A549 (cell line): ENCODE results near the gene C4orf17. TPM values are rescaled to one million over a fixed set of nuclear protein-coding genes. Genes with fewer than 3 reads are reported as not detected.
"Not testable (repeated sequence)": the region's sequence is repeated elsewhere in the genome, so short reads cannot be mapped to it uniquely, and the experiment has no call there.

Experiments used
- ATAC-seq, 2 experiments: fragments of 200-7000 bp in 1 of 2; fragments of >200 bp in 1 of 2; cut with Nextera tagmentation in 1 of 2; cut with Tn5 transposase in 1 of 2; 3 replicates each; pipeline versions ENCODE4 v1.8.0 to v1.9.1; 2018 to 2020; ENCODE audit warnings: mild to moderate bottlenecking in 1 of 2, moderate library complexity in 1 of 2
- CTCF ChIA-PET: fragments of 300-600 bp; sonication (Branson Sonifier 250); formaldehyde crosslinking; extraction: SDS; loops from one replicate; lab custom pipeline; 2021; ENCODE audit warnings: antibody characterized with exemption, inconsistent platforms; lab: Yijun Ruan, JAX
- POLR2A ChIA-PET: fragments of 350-600 bp; formaldehyde crosslinking; extraction: SDS; loops from one replicate; lab custom pipeline; 2021; ENCODE audit warnings: antibody characterized with exemption, inconsistent platforms; lab: Yijun Ruan, JAX
- DNase-seq, 2 experiments: peaks; one replicate each; pipeline versions ENCODE4 v3.0.0 to v3.0.0-alpha.2; 2011 to 2016; ENCODE audit warnings: low read depth in 1 of 2, low spot score in 1 of 2
- FAIRE-seq: peaks from 2 replicates; lab custom pipeline; 2011; peaks lifted over from hg19 to GRCh38; lab: Jason Lieb, UNC
- H3K27ac ChIP-seq, 2 experiments: fragments of >200 bp; sonication (Bioruptor Twin); formaldehyde crosslinking; 3 replicates each; pipeline ENCODE4 v1.5.1; 2016 to 2017
- H3K4me1 ChIP-seq: fragments of >200 bp; sonication (Bioruptor Twin); formaldehyde crosslinking; 3 replicates; pipeline ENCODE4 v1.6.1; 2016
- H3K4me2 ChIP-seq: fragments of >200 bp; sonication (Bioruptor Twin); formaldehyde crosslinking; 3 replicates; pipeline ENCODE4 v1.6.1; 2016
- H3K4me3 ChIP-seq: fragments of >200 bp; sonication (Bioruptor Twin); formaldehyde crosslinking; 3 replicates; pipeline ENCODE4 v1.5.1; 2016
- H3K9me3 ChIP-seq: fragments of >200 bp; sonication (Bioruptor Twin); formaldehyde crosslinking; 3 replicates; pipeline ENCODE4 v1.6.1; 2016
- ATOH8 ChIP-seq: fragments of 250-450 bp; sonication (Bioruptor Pico); IDR thresholded peaks from 2 replicates; pipeline ENCODE4 v1.5.0; 2020; ENCODE audit warnings: low read depth, mild to moderate bottlenecking, moderate library complexity
- BHLHE40 ChIP-seq: IDR thresholded peaks from 2 replicates; pipeline ENCODE4 v1.6.1; 2012; ENCODE audit warnings: low read depth, low read length, inconsistent platforms
- CBX2 ChIP-seq: fragments of 200-600 bp; sonication (generic); IDR thresholded peaks from 2 replicates; pipeline ENCODE4 v1.6.1; 2016; ENCODE audit warnings: low read depth, mild to moderate bottlenecking, borderline replicate concordance
- CBX8 ChIP-seq: fragments of 200-600 bp; sonication (generic); IDR thresholded peaks from 2 replicates; pipeline ENCODE4 v1.6.1; 2016
- CEBPB ChIP-seq, 2 experiments: fragments of >200 bp in 1 of 2; sonication (Bioruptor Twin) in 1 of 2; formaldehyde crosslinking in 1 of 2; IDR thresholded peaks; 2 replicates each; pipeline ENCODE4 v1.6.1; 2012 to 2016
- EHMT2 ChIP-seq: fragments of 200-600 bp; sonication (generic); IDR thresholded peaks from 2 replicates; pipeline ENCODE4 v1.6.1; 2016; ENCODE audit warnings: antibody characterized with exemption, low read depth, mild to moderate bottlenecking, moderate library complexity
- FOSB ChIP-seq: fragments of 250-450 bp; sonication (Bioruptor Pico); IDR thresholded peaks from 2 replicates; pipeline ENCODE4 v1.5.0; 2020; ENCODE audit warnings: mild to moderate bottlenecking, moderate library complexity
- FOSL2 ChIP-seq, 2 experiments: fragments of 450-650 bp in 1 of 2; fragments of >200 bp in 1 of 2; sonication (Bioruptor Twin) in 1 of 2; formaldehyde crosslinking; IDR thresholded peaks; 2 replicates each; pipeline versions ENCODE4 v1.5.0 to v1.6.1; 2016 to 2020; ENCODE audit warnings: mild to moderate bottlenecking in 1 of 2, moderate library complexity in 1 of 2
- HDAC2 ChIP-seq: fragments of 200-600 bp; sonication (generic); IDR thresholded peaks from 2 replicates; pipeline ENCODE4 v1.6.1; 2016
- HES2 ChIP-seq: fragments of >200 bp; sonication (Bioruptor Twin); formaldehyde crosslinking; IDR thresholded peaks from 2 replicates; pipeline ENCODE4 v1.6.1; 2016
- HOXB13 ChIP-seq: fragments of 250-450 bp; sonication (Bioruptor Pico); IDR thresholded peaks from 2 replicates; pipeline ENCODE4 v1.5.0; 2020; ENCODE audit warnings: low read depth, mild to moderate bottlenecking, moderate library complexity
- HOXB5 ChIP-seq: fragments of 250-450 bp; sonication (Bioruptor Pico); IDR thresholded peaks from 2 replicates; pipeline ENCODE4 v1.5.0; 2020; ENCODE audit warnings: mild to moderate bottlenecking, moderate library complexity
- JUNB ChIP-seq: fragments of >200 bp; sonication (Bioruptor Twin); formaldehyde crosslinking; IDR thresholded peaks from 2 replicates; pipeline ENCODE4 v1.6.1; 2016
- KDM1A ChIP-seq: fragments of 200-600 bp; sonication (generic); IDR thresholded peaks from 2 replicates; pipeline ENCODE4 v1.6.1; 2016; ENCODE audit warnings: low read depth, mild to moderate bottlenecking
- MAZ ChIP-seq: fragments of 150-350 bp; IDR thresholded peaks from 2 replicates; pipeline ENCODE4 v1.6.1; 2014; ENCODE audit warnings: antibody characterized with exemption, low read depth, low read length, borderline replicate concordance
- POLR2A ChIP-seq: IDR thresholded peaks from 2 replicates; pipeline ENCODE4 v1.6.1; 2012; ENCODE audit warnings: mild to moderate bottlenecking, low read length
- POLR2AphosphoS2 ChIP-seq: conservative IDR thresholded peaks from 2 replicates; pipeline ENCODE4 v1.6.1; 2012; ENCODE audit warnings: low read length, improper control_type of control experiment, inconsistent platforms
- RAD21 ChIP-seq, 2 experiments: fragments of >200 bp in 1 of 2; sonication (Bioruptor Twin) in 1 of 2; formaldehyde crosslinking in 1 of 2; IDR thresholded peaks in 1 of 2; conservative IDR thresholded peaks in 1 of 2; 2 replicates in 1 of 2; 3 replicates in 1 of 2; pipeline ENCODE4 v1.6.1; 2012 to 2018; ENCODE audit warnings: inconsistent platforms in 1 of 2
- RFX5 ChIP-seq: fragments of 450-650 bp; IDR thresholded peaks from 2 replicates; pipeline ENCODE4 v1.7.1; 2014; ENCODE audit warnings: antibody characterized with exemption, mild to moderate bottlenecking, moderate library complexity
- RNF2 ChIP-seq: fragments of 200-600 bp; sonication (generic); IDR thresholded peaks from 2 replicates; pipeline ENCODE4 v1.6.1; 2016; ENCODE audit warnings: low read depth, mild to moderate bottlenecking, antibody characterized with exemption, moderate library complexity, borderline replicate concordance
- SMC3 ChIP-seq: fragments of >200 bp; sonication (Bioruptor Twin); formaldehyde crosslinking; IDR thresholded peaks from 3 replicates; pipeline ENCODE4 v1.6.1; 2018; ENCODE audit warnings: inconsistent platforms
- SREBF2 ChIP-seq: fragments of 450-650 bp; IDR thresholded peaks from 2 replicates; pipeline ENCODE4 v1.6.1; 2014; ENCODE audit warnings: mild to moderate bottlenecking, moderate library complexity
- ZC3H11A ChIP-seq: fragments of 450-650 bp; IDR thresholded peaks from 2 replicates; pipeline ENCODE4 v1.6.1; 2014; ENCODE audit warnings: antibody characterized with exemption, mild to moderate bottlenecking
- ZFP36 ChIP-seq: fragments of 450-650 bp; IDR thresholded peaks from 2 replicates; pipeline ENCODE4 v1.6.1; 2014; ENCODE audit warnings: borderline replicate concordance; ENCODE audit not compliant: partially characterized antibody
- ZNF302 ChIP-seq: fragments of 250-450 bp; sonication (Bioruptor Pico); IDR thresholded peaks from 2 replicates; pipeline ENCODE4 v1.9.0; 2021; ENCODE audit warnings: inconsistent platforms, mild to moderate bottlenecking, moderate library complexity
- WGBS: methylation state at CpG from one replicate; pipeline ENCODE4 v1.1.6; 2017; ENCODE audit errors: missing lambda C conversion rate; 5-methylcytosine and 5-hydroxymethylcytosine counted together
- polyA plus RNA-seq, 4 experiments: library from polyadenylated mRNA; depleted of rRNA in 3 of 4; stranded (reverse); fragments of >200 nt; fragmentation: RNase III in 1 of 4; extraction: RNeasy Plus Mini Kit Qiagen cat#74134 plus additional on column Dnase treatment in 1 of 4; gene quantifications; 2 replicates in 3 of 4; 3 replicates in 1 of 4; pipeline ENCODE4 v1.2.3, GENCODE V29; 2011 to 2017
- TF ChIP-seq, protein P1 (sequence below): IDR thresholded peaks from 2 replicates; pipeline ENCODE4 v1.6.1; 2012; ENCODE audit warnings: low read depth, borderline replicate concordance

Gene C4orf17
- polyA plus RNA-seq, 2 of the 4 experiments (the other 2 are of a cell fraction): not detected

- ATAC-seq: no peak
- CTCF ChIA-PET: no interaction called here
- no peak for DNase-seq
Observed at GRCh38 chr4:99529956-99530355, 19.1 kb downstream of the C4orf17 start.

GRCh38 chr4:99534699-99535098 lies 23.9 kb downstream of the C4orf17 start:
- POLR2A ChIA-PET, CTCF ChIA-PET, H3K4me3 ChIP-seq, H3K9me3 ChIP-seq, ATAC-seq, H3K4me2 ChIP-seq, H3K4me1 ChIP-seq, FAIRE-seq, H3K27ac ChIP-seq, DNase-seq: not testable (repeated sequence)
- WGBS: 73% methylated on average over 3 of the region's 3 CpGs

More at GRCh38 chr4:99529956-99530355, 19.1 kb downstream of the C4orf17 start:
- no peaks in the 10 kb centered on the region for H3K9me3 ChIP-seq
- H3K4me3 ChIP-seq: no peak overlapping the region
- WGBS: 47% methylated on average over 3 of the region's 3 CpGs
- no peak overlapping the region for H3K27ac ChIP-seq
- POLR2A ChIA-PET: no interaction called here
- H3K4me2 ChIP-seq: no peak overlapping the region
- H3K4me1 ChIP-seq: no peaks in the 10 kb centered on the region
- no peak for FAIRE-seq
- no peak for TF ChIP-seq POLR2AphosphoS2
- no peak for TF ChIP-seq FOSB (CRISPR knock-in tag)
- TF ChIP-seq RNF2: no peak
- no peak for TF ChIP-seq EHMT2
- TF ChIP-seq HES2: no peak
- TF ChIP-seq BHLHE40: no peak
- no peak for TF ChIP-seq CBX8
- no peak for TF ChIP-seq SREBF2
- TF ChIP-seq MAZ: no peak
- no peak for TF ChIP-seq JUNB
- no peak for TF ChIP-seq ZC3H11A
- no peak for TF ChIP-seq POLR2A
- no peak for TF ChIP-seq ZFP36

DNA sequence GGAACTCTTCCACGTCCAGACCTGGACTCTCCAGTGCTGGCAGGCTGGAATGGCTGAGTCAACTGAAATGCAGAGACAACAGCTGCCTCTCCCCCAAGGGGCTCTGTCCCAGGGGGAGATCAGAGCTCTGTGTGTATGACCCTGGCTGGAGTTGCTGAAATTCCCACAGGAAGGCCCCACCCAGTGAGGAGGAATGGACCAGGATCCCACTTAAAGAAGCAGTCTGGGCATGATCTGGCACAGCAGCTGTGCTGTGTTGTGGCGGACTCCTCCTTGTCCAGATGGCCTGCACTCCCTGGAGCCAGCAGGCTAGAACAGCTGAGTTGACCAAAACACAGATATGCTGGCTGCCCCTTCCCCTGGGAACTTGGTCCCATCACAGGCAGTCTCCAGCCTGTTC lies 25.4 kb downstream of the C4orf17 start:
- Histone ChIP-seq H3K9me3 (no peaks in the 10 kb centered on the region), H3K4me3 (no peak overlapping the region), H3K4me2 (no peak overlapping the region), H3K4me1 (peaks cover 18% of the 10 kb centered on the region), H3K27ac (no peak overlapping the region)
- ATAC-seq (no peak), DNase-seq (no peak), FAIRE-seq (no peak)
- POLR2A ChIA-PET: no interaction called here
- WGBS: 20% methylated on average over 1 of the region's 2 CpGs
- no peak for TF ChIP-seq CEBPB (IDR thresholded peaks at IDR 0.05)
- no peak for TF ChIP-seq ATOH8 (CRISPR knock-in tag)
- no peak for TF ChIP-seq HDAC2
- no peak for TF ChIP-seq CBX2
- TF ChIP-seq RAD21 (conservative IDR thresholded peaks at IDR 0.05 in 1 of 2, IDR thresholded peaks at IDR 0.05 in 1 of 2): no peak
- no peak for TF ChIP-seq FOSL2 (IDR thresholded peaks at IDR 0.05)
- no peak for TF ChIP-seq FOSL2 (CRISPR knock-in tag; IDR thresholded peaks at IDR 0.05)
- no peak for TF ChIP-seq BHLHE40
- TF ChIP-seq SMC3: no peak
- TF ChIP-seq HOXB13 (CRISPR knock-in tag): no peak
- TF ChIP-seq MAZ: no peak
- TF ChIP-seq RFX5: no peak
- TF ChIP-seq, all 56 proteins: peak for 0
- CTCF ChIA-PET: no interaction called here

- FAIRE-seq (no peak), ATAC-seq (no peak), DNase-seq (no peak)
- TF ChIP-seq ATOH8 (CRISPR knock-in tag) (no peak), RFX5 (no peak), KDM1A (no peak), EHMT2 (no peak), HDAC2 (no peak), HOXB5 (CRISPR knock-in tag) (no peak), ZNF302 (CRISPR knock-in tag) (no peak), RNF2 (no peak)
- TF ChIP-seq, protein P1, sequence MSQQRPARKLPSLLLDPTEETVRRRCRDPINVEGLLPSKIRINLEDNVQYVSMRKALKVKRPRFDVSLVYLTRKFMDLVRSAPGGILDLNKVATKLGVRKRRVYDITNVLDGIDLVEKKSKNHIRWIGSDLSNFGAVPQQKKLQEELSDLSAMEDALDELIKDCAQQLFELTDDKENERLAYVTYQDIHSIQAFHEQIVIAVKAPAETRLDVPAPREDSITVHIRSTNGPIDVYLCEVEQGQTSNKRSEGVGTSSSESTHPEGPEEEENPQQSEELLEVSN: no peak
- H3K4me3 ChIP-seq: no peak overlapping the region
- no peak overlapping the region for H3K27ac ChIP-seq
- POLR2A ChIA-PET: no interaction called here
- no peaks in the 10 kb centered on the region for H3K9me3 ChIP-seq
- H3K4me2 ChIP-seq: no peak overlapping the region
- WGBS: 40% methylated on average over 2 of the region's 2 CpGs
- CTCF ChIA-PET: no interaction called here
- H3K4me1 ChIP-seq: peaks cover 18% of the 10 kb centered on the region
Observed at GRCh38 chr4:99536848-99537247, 26.0 kb downstream of the C4orf17 start.
